NCI-H345 treated with DMSO at 0.1 percent for 48 hours (cell line): ENCODE data around the gene MGAT3.

ENCODE experiments used
- DNase-seq: peaks from one replicate; lab custom pipeline; 2025; ENCODE audit not compliant: unreplicated experiment; lab: John Stamatoyannopoulos, UW

The MGAT3 gene

GRCh38 chr22:39526736-39527171, 69.9 kb downstream of the MGAT3 start:
- DNase-seq: no peak

DNA sequence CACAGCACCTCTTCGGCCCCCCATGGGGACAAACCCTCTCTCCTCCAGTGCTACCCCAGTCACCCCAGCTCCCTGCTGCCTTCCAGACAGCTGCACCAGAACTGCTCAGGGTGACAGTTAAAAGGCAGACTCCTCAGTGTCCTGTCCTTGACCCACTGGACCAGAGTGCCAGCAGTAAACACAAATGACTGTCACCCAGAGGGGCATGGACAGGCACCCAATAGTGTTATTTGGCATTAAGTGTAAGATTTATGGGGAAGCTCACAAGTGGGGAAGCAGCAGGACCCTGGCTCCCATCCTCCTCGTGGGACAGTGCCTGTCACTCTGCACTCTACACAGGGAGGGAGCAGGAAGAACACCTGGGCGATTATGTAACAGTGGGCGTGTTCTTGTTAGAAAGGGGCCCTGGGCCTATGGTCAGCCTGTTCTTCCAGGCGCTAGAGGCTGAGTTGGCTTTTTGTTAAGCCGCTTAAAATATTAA, 70.7 kb downstream of the MGAT3 start:
- no peak for DNase-seq

GRCh38 chr22:39528080-39528661, 71.4 kb downstream of the MGAT3 start:
- DNase-seq: peak; percentile 15

DNA sequence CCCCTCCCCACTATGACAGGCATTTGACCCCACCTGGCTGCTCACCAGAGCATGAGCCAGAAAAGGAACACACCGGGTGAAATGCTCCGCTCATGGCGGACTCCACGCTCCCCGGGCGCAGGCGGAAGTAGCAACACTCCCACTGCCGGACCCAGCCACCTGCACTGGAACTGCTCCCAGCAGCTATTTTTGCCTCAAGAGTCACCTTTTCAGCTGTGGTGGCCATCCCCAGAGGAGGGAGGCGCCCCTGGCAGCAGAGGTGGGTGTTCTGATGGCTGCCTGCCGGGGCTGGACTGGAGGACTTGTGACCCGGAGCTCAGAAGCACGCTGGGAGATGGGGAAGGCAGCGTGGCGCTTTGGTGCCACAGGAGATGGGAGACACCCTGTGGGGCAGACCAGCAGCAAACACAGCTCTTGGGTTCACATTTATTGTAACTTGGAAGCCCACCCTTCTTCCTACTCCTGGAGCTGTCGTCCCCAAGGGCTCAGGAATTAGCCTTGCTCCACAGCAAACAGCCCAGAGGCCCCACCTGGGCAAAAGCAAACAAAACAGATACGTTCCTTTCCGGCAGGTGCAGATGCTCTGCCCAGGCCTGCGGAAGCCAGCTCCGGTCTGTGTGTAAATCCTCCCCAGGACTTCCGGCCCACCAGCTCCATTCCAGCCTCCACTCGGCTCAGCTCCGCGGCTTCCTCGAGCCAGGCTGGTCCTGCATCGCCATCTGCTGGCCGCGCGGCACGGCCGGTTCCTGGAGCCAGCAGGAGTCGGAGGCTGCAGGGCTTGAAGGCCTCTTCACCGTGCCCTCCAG, 72.1 kb downstream of the MGAT3 start:
- DNase-seq: peak; percentile 75

GRCh38 chr22:39529487-39529851, 72.7 kb downstream of the MGAT3 start:
- no peak for DNase-seq

DNA sequence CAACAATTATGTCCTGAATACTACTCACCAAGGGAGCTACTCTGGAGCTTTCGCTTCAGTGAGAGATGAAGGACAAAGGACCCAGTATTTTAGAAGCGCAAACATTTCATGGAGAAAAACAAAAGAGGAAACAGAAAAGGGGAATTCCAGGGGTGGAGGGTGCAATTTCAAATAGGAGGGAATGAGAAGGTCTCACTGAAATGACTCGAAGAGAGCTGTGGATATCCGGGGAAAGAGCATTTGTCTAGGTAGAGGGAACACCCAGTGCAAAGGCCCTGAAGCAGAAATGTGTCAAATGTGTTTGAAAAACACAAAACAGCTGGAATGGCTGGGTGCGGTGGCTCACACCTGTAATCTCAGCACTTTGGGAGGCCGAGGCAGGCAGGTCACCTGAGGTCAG, 73.3 kb downstream of the MGAT3 start:
- DNase-seq: no peak

DNA sequence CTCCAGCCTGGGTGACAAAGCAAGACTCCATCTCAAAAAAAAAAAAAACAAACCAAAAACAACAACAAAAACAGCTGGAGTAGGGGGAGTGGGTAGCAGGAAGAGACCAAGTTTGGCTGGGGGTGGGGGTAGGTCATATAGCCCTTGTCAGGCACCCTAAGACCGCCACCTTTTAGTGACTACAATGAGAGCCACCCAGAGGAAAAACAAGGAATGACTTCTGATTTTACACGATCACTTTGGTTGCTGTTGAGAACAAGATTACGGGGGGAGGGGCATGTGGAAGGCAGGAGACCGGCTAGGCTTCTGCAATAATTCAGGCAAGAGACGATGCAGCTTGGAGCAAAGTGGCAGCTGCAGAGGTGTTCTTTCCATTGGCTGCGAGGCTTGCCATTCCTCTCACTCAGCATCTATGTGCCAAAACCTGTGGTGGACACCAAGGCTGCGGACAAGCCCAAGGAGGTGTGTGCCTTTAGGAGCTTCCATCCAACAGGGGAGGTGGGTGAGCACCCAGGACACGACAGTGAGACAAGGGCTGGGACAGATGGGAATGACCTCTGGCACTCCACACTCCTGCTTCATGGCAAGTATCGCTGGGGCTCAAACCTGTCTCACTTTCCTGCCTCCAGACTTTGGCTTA, 74.0 kb downstream of the MGAT3 start:
- DNase-seq: no peak

- peak; percentile 96 for DNase-seq
Observed at GRCh38 chr22:39532215-39533073, 75.6 kb downstream of the MGAT3 start, which contains the start of gene RPS19BP1. TSS of gene RPS19BP1 (minus strand) at chr22:39532748. CDS start at chr22:39532738, 10 bp downstream.

DNA sequence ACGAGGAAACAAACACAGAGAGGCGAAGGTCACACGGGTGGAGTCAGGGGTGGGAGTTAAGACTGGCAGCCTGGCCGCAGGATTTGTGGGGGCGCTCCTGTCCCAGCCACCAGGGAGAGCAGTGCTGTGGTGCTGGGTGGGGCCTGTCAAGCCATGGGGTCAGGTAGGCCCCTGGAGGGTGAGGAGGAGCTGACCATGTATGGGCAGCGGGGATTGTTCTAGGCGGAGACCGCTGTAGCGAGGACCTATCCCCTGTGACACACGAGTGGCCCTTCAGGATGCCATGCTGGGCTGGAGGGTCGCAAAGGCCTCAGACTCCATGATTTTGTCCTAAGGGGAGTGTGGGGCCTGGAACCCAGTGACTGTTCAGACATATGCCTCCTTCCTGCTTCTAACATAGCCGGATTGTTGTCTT, 77.3 kb downstream of the MGAT3 start:
- DNase-seq: no peak

- peak; percentile 48 for DNase-seq
Observed at GRCh38 chr22:39534591-39535356, 78.0 kb downstream of the MGAT3 start.

- no peak for DNase-seq
Observed at GRCh38 chr22:39535357-39535725, 78.5 kb downstream of the MGAT3 start.

GRCh38 chr22:39535831-39536449, 79.1 kb downstream of the MGAT3 start:
- no peak for DNase-seq

- no peak for DNase-seq
Observed at GRCh38 chr22:39536711-39537110, 79.9 kb downstream of the MGAT3 start.

DNA sequence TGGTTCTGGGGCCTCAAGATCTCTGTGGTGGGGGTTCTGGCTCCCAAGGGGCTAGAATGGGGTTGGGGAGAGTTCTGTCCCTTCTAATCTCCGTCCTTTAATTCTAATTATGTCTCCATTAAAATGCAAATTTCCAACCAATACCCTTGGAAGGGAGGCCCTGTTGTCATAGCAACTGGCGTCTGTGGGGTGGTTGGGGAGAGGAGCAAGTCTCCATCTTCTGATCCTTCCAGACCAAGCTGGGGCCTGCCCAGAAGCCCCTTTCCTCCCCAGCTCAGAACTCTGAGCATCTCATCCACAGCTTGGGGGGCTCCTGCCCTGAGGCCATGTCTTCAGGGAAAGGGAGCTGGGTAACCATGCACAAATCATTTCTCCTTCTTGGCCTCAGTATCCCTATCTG, 81.2 kb downstream of the MGAT3 start:
- DNase-seq: no peak
